Vagina (tissue), 2 donors: ENCODE results near the gene DAB2IP. TPM values are rescaled to one million over a fixed set of nuclear protein-coding genes. Genes with fewer than 3 reads are reported as not detected.

Experiments used
- DNase-seq, 2 donors: peaks; one replicate each; pipeline ENCODE4 v3.0.0-alpha.2; 2017; ENCODE audit errors: extremely low spot score in 2 of 2
- H3K27ac ChIP-seq: fragments of 200-600 bp; sonication (generic); one replicate; pipeline ENCODE4 v1.5.1; 2019
- H3K27me3 ChIP-seq: fragments of 200-600 bp; sonication (generic); one replicate; pipeline ENCODE4 v1.5.1; 2019
- H3K36me3 ChIP-seq, 2 donors: fragments of 200-600 bp; sonication (generic); one replicate each; pipeline ENCODE4 v1.5.1; 2017 to 2019
- H3K4me1 ChIP-seq: fragments of 200-600 bp; sonication (generic); one replicate; pipeline ENCODE4 v1.5.1; 2019
- H3K4me3 ChIP-seq, 2 donors: fragments of 200-600 bp; sonication (generic); 1 replicate in 1 of 2; 2 replicates in 1 of 2; pipeline ENCODE4 v1.5.1; 2016 to 2019
- H3K9me3 ChIP-seq: fragments of 200-600 bp; sonication (generic); one replicate; pipeline ENCODE4 v1.5.1; 2019
- POLR2A ChIP-seq, 2 donors: fragments of 450-650 bp; IDR thresholded peaks; one replicate each; pipeline ENCODE4 v1.6.1; 2017; ENCODE audit warnings: antibody characterized with exemption in 2 of 2, mild to moderate bottlenecking in 2 of 2, moderate library complexity in 2 of 2
- POLR2AphosphoS5 ChIP-seq, 2 donors: sonication (generic); formaldehyde crosslinking; IDR thresholded peaks; one replicate each; pipeline ENCODE4 v1.9.0; 2017; ENCODE audit warnings: antibody characterized with exemption in 2 of 2, mild to moderate bottlenecking in 2 of 2, low read depth in 1 of 2; ENCODE audit not compliant: insufficient read depth in 1 of 2
- intact Hi-C: fragments of 100-400 bp; cut with DNase I; formaldehyde crosslinking; loops from one replicate; pipeline ENCODE4 v1.15.1; 2023
- total RNA-seq: library from RNA; depleted of rRNA; stranded (reverse); fragments of >200 nt; gene quantifications from one replicate; pipeline ENCODE4 v1.2.3, GENCODE V29; 2016
- TF ChIP-seq, protein P1 (sequence below), 3 experiments: fragments of 450-650 bp in 2 of 3; fragments of 200-600 bp in 1 of 3; sonication (generic) in 1 of 3; IDR thresholded peaks; one replicate each; pipeline ENCODE4 v1.5.1; 2017 to 2019; ENCODE audit warnings: antibody characterized with exemption in 3 of 3, mild to moderate bottlenecking in 2 of 3, moderate library complexity in 2 of 3

Gene DAB2IP
- total RNA-seq, 1 donor from 2014 or later: 38.8 TPM

DNA sequence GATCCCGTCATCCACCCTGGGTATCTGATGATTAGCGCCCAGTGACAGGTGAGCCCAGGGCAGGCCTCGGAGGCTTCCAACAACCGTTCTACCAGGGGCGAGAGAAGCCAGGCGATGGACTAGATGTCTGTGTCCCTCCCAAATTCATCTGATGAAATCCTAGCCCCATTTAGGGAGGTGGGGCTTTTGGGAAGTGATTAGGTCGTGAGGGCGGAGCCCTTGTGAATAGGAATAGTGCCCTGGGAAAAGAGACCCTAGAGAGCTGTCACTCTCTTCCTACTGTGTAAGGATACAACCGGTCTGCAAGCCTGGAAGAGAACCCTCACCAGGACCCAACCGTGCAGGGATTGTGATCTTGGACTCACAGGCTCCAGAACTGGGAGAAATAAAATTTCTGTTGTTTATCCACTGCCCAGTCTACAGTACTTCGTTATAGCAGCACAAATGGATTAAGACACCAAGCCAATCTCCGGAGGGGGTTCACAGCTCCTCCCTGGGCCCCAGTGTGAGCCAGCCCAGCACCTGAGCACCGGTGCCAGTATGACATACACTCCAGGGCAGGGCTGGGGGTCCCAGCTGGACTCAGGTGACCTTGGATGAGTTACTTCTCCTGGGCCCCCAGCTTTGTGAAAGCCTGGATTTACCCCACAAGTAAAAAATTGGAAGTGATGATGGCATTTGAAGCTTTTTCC, 162.2 kb downstream of the DAB2IP start:
- Histone ChIP-seq H3K27ac (no peak overlapping the region), H3K4me1 (no peaks in the 10 kb centered on the region), H3K4me3 (no peak overlapping the region), H3K27me3 (no peaks in the 10 kb centered on the region), H3K36me3 (no peaks in the 10 kb centered on the region), H3K9me3 (no peaks in the 10 kb centered on the region)
- no peak for DNase-seq
- intact Hi-C loops: no loop called here
- TF ChIP-seq, protein P1, sequence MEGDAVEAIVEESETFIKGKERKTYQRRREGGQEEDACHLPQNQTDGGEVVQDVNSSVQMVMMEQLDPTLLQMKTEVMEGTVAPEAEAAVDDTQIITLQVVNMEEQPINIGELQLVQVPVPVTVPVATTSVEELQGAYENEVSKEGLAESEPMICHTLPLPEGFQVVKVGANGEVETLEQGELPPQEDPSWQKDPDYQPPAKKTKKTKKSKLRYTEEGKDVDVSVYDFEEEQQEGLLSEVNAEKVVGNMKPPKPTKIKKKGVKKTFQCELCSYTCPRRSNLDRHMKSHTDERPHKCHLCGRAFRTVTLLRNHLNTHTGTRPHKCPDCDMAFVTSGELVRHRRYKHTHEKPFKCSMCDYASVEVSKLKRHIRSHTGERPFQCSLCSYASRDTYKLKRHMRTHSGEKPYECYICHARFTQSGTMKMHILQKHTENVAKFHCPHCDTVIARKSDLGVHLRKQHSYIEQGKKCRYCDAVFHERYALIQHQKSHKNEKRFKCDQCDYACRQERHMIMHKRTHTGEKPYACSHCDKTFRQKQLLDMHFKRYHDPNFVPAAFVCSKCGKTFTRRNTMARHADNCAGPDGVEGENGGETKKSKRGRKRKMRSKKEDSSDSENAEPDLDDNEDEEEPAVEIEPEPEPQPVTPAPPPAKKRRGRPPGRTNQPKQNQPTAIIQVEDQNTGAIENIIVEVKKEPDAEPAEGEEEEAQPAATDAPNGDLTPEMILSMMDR (IDR thresholded peaks at IDR 0.05): no peak
- TF ChIP-seq POLR2AphosphoS5 (IDR thresholded peaks at IDR 0.05; ENCODE audit: insufficient read depth in 1 of 2, low read depth in 1 of 2) (no peak), POLR2A (IDR thresholded peaks at IDR 0.05) (no peak)

DNA sequence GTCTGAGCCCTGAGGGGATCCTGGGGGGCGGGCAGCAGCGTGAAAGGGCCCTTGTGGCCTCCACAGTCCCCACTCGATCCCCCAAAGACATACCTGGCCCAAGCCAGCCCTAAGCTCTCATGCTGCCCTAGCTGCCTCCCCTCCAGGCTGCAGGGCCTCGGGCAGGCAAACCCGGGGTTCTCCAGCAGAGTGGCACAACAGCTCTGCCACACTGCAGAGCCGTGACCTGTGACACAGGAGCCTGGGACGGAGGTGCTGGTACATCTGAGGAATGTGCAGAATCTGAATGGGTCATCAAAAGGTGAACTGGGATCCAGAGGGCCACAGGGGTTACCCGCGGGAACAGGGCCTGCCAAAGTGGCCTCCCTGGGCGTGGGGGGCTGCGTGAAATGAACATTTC, 163.2 kb downstream of the DAB2IP start:
- H3K9me3 ChIP-seq: no peaks in the 10 kb centered on the region
- no peak overlapping the region for H3K27ac ChIP-seq
- intact Hi-C loops: no loop called here
- no peak overlapping the region for H3K4me3 ChIP-seq
- H3K27me3 ChIP-seq: no peaks in the 10 kb centered on the region
- peaks cover 6% of the 10 kb centered on the region for H3K4me1 ChIP-seq
- DNase-seq: no peak
- H3K36me3 ChIP-seq: no peaks in the 10 kb centered on the region
- no peak for TF ChIP-seq POLR2AphosphoS5 (IDR thresholded peaks at IDR 0.05; ENCODE audit: insufficient read depth in 1 of 2, low read depth in 1 of 2)
- TF ChIP-seq, protein P1 (IDR thresholded peaks at IDR 0.05): no peak
- TF ChIP-seq POLR2A (IDR thresholded peaks at IDR 0.05): no peak

DNA sequence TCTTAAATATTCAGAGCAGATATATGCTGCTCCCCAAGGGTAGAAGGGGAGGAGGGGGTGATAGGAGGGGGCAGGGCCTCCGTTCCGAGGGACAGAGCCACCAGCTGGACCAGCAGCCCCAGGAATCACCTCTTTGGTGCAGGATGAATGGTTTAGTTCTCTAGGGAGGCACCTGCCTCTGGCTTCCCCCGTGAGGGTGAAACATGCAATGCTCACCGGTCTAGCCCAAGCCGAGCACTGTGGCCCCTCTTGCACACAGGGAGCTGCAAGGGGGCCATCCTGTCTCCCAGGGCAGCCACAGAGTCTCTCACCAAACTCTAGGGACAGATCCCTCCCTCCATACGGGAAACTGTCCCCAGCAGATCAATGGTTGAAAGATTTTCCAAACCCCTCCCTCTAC, 163.7 kb downstream of the DAB2IP start:
- Histone ChIP-seq H3K27me3 (no peaks in the 10 kb centered on the region), H3K27ac (no peak overlapping the region), H3K9me3 (no peaks in the 10 kb centered on the region), H3K4me1 (peaks cover 11% of the 10 kb centered on the region), H3K4me3 (no peak overlapping the region), H3K36me3 (no peaks in the 10 kb centered on the region)
- TF ChIP-seq POLR2AphosphoS5 (IDR thresholded peaks at IDR 0.05; ENCODE audit: insufficient read depth in 1 of 2, low read depth in 1 of 2) (no peak), POLR2A (IDR thresholded peaks at IDR 0.05) (no peak)
- TF ChIP-seq, protein P1 (IDR thresholded peaks at IDR 0.05): no peak
- no peak for DNase-seq
- intact Hi-C loops: no loop called here

DNA sequence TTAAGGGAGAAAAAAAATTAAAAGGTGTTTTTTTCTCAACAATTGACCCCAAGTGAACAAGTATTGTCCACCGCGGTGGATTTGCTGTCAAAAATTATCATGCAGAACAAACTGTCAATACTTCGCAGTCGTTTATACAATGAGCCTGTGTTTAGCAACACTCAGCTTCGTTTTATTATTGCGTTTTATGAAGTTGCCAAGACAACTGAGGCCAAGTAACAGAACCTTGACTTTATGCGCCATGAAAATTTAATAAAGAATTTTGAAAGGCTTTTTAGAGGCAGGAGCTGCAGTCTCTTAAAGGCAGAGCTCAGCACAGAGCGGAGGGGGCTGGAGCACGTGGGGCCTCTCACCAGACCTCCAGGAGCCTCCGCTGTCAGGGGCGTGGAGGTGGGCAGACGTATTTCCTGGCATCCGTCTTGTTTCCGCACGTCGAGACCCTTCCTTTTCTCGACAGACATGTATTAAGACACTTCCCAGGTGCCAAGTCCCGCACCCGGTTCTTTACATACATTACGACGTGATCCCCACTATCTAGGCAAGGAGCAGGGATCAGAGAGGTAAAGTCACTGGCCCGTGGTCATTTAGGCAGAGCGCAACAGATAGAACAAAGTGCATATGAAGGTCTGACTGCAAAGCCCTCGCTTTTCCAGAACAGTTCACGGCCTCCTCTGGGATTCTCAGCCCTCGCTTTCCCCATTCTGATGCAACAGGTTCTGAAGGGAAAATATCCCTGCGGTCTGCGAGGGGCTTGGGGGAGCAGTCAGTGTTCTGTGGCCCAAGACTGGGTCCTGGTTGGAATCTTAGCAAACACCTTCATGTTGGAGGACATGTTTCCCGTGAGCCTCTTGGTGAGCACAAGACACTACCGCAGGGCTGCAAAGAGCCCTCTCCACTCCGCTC, 164.4 kb downstream of the DAB2IP start:
- Histone ChIP-seq H3K27me3 (no peaks in the 10 kb centered on the region), H3K27ac (no peak overlapping the region), H3K36me3 (no peaks in the 10 kb centered on the region), H3K4me3 (no peak overlapping the region), H3K9me3 (no peaks in the 10 kb centered on the region), H3K4me1 (peaks cover 11% of the 10 kb centered on the region)
- DNase-seq: no peak
- TF ChIP-seq POLR2A (IDR thresholded peaks at IDR 0.05) (no peak), POLR2AphosphoS5 (IDR thresholded peaks at IDR 0.05; ENCODE audit: insufficient read depth in 1 of 2, low read depth in 1 of 2) (no peak)
- TF ChIP-seq, protein P1 (IDR thresholded peaks at IDR 0.05): no peak
- intact Hi-C loops: no loop called here

DNA sequence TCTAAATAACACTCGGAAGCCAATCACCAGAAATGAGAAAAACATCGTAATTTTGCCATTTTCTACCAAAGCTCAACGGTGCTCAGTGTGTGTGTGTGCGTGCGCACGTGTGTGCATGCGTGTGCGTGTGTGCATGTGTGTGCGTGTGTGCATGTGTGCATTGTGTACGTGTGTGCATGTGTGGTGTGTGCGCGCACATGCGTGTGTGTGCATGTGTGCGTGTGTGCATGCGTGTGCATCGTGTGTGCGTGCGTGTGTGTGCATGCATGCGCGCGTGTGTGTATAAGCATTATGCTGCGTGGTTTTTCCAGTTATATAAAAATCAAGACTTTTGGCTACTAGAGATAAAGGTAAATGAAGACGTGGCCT, 165.0 kb downstream of the DAB2IP start:
- no peaks in the 10 kb centered on the region for H3K36me3 ChIP-seq
- no peak for DNase-seq
- H3K9me3 ChIP-seq: no peaks in the 10 kb centered on the region
- no peak for TF ChIP-seq POLR2AphosphoS5 (IDR thresholded peaks at IDR 0.05; ENCODE audit: insufficient read depth in 1 of 2, low read depth in 1 of 2)
- TF ChIP-seq, protein P1 (IDR thresholded peaks at IDR 0.05): no peak
- TF ChIP-seq POLR2A (IDR thresholded peaks at IDR 0.05): no peak
- H3K27ac ChIP-seq: no peak overlapping the region
- H3K27me3 ChIP-seq: no peaks in the 10 kb centered on the region
- H3K4me3 ChIP-seq: no peak overlapping the region
- intact Hi-C loops: no loop called here
- peaks cover 11% of the 10 kb centered on the region for H3K4me1 ChIP-seq
